Embryonic facial prominence (tissue), 1 donor: ENCODE results near the gene TEX19.
"Not testable (repeated sequence)": the region's sequence is repeated elsewhere in the genome, so short reads cannot be mapped to it uniquely, and the experiment has no call there.

ENCODE experiments used
- DNase-seq: peaks from one replicate; pipeline ENCODE4 v3.0.0-alpha.2; 2016; ENCODE audit errors: extremely low spot score

TEX19 gene

GRCh38 chr17:82354804-82355308 lies 4.2 kb upstream of the TEX19 start:
- no peak for DNase-seq

GRCh38 chr17:82355770-82356427 lies 3.1 kb upstream of the TEX19 start:
- DNase-seq = no peak

GRCh38 chr17:82356845-82357355 lies 2.1 kb upstream of the TEX19 start:
- DNase-seq = no peak

GRCh38 chr17:82357394-82357793 lies 1.7 kb upstream of the TEX19 start:
- no peak for DNase-seq

- DNase-seq = not testable (repeated sequence)
Observed at GRCh38 chr17:82359451-82360074, 516 bp downstream of the TEX19 start.

GRCh38 chr17:82361885-82362633 lies 3.0 kb downstream of the TEX19 start:
- DNase-seq = no peak

GRCh38 chr17:82365606-82366295 lies 6.7 kb downstream of the TEX19 start:
- no peak for DNase-seq

- DNase-seq = no peak
Observed at GRCh38 chr17:82366749-82367148, 7.7 kb downstream of the TEX19 start.

GRCh38 chr17:82367724-82368524 lies 8.9 kb downstream of the TEX19 start:
- DNase-seq = no peak

- DNase-seq = no peak
Observed at GRCh38 chr17:82369211-82369610, 10.2 kb downstream of the TEX19 start.

- no peak for DNase-seq
Observed at GRCh38 chr17:82370471-82371332, 11.7 kb downstream of the TEX19 start.

- no peak for DNase-seq
Observed at GRCh38 chr17:82371333-82372248, 12.5 kb downstream of the TEX19 start, which contains the start of gene UTS2R. TSS of gene UTS2R (plus strand) at chr17:82371765. CDS start at chr17:82374325, 2,560 bp downstream.

- no peak for DNase-seq
Observed at GRCh38 chr17:82372249-82373071, 13.4 kb downstream of the TEX19 start.

GRCh38 chr17:82373072-82373452 lies 14.0 kb downstream of the TEX19 start:
- DNase-seq = not testable (repeated sequence)

GRCh38 chr17:82373731-82374625 lies 14.9 kb downstream of the TEX19 start:
- no peak for DNase-seq

GRCh38 chr17:82374626-82375331 lies 15.7 kb downstream of the TEX19 start:
- no peak for DNase-seq
